Activated naive CD8-positive, alpha-beta T cell treated with anti-CD3 and anti-CD28 coated beads, Interleukin-2, amount 10 ng/mL, durations not matched to agents 7 days and 5 days (primary cell): ENCODE measurements around the gene GPR179. TPM values are rescaled to one million over a fixed set of nuclear protein-coding genes. Genes with fewer than 3 reads are reported as not detected.
"Not testable (repeated sequence)": the region's sequence is repeated elsewhere in the genome, so short reads cannot be mapped to it uniquely, and the experiment has no call there.

Experiments used
- ATAC-seq: fragments of 150-1000 bp; cut with Tn5 transposase; one replicate; pipeline ENCODE4 v1.10.0; 2021; ENCODE audit warnings: low read depth, moderate library complexity
- POLR2A ChIA-PET: fragments of 350-600 bp; sonication (Branson Sonifier 250); formaldehyde crosslinking; loops from one replicate; lab custom pipeline; 2021; ENCODE audit warnings: antibody characterized with exemption; lab: Charles Lee
- DNase-seq: peaks from one replicate; pipeline ENCODE4 v3.0.0; 2021
- H3K27ac Mint-ChIP-seq: one replicate; pipeline ENCODE4 v1.8.0; 2022; ENCODE audit warnings: mild to moderate bottlenecking, mixed read lengths
- H3K27me3 Mint-ChIP-seq: one replicate; pipeline ENCODE4 v1.8.0; 2022; ENCODE audit warnings: mild to moderate bottlenecking, moderate library complexity, mixed read lengths
- H3K36me3 Mint-ChIP-seq: one replicate; pipeline ENCODE4 v1.8.0; 2021; ENCODE audit warnings: mild to moderate bottlenecking, mixed read lengths
- H3K4me1 Mint-ChIP-seq: one replicate; pipeline ENCODE4 v1.8.0; 2021; ENCODE audit warnings: mixed read lengths
- H3K4me3 Mint-ChIP-seq: one replicate; pipeline ENCODE4 v1.8.0; 2022; ENCODE audit warnings: mild to moderate bottlenecking, moderate library complexity, mixed read lengths
- H3K9me3 Mint-ChIP-seq: one replicate; pipeline ENCODE4 v1.8.0; 2021; ENCODE audit warnings: mixed read lengths
- total RNA-seq, 2 experiments: library from RNA; stranded (reverse); gene quantifications; one replicate each; pipeline ENCODE4 v1.2.3, GENCODE V29; 2021

The GPR179 gene
- total RNA-seq, 2 experiments from 2014 or later, result 0.06 TPM

DNA sequence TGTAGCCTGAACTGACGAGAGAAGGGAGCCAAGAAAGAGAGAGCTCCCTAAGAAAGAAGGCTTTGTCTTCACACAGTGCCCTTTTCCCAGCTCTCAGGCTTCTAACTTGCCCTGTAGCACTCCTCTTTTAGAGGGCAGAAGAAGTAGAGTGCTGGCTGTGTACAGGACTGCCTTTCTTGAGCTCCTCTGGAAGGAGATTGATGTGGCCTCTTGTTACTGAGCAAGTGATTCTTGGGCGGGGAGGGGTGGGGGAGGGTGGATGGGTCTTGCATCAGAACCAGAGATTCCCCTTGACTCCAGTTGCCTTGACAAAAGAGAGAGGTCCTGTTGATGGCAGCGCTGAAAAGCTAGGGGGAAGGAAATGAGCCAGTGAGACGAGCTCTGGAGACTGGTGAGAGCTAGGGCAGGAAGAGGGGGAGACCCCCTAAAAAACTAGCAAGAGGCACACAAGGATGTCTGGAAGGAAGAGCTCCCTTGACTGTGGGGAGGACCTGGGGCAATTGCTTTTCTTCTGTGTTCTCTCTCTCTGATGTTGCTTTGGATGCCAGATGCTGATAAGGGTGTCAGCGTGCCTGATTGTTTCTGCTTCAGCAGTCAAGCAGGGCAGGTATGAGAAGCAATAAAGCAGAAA is 18.4 kb downstream of the GPR179 start:
- Mint-ChIP-seq H3K27me3 (no peaks in the 10 kb centered on the region), H3K36me3 (peaks cover 2% of the 10 kb centered on the region), H3K4me1 (peaks cover 7% of the 10 kb centered on the region), H3K4me3 (no peak overlapping the region), H3K9me3 (no peaks in the 10 kb centered on the region), H3K27ac (peak overlapping the region; percentile 49)
- DNase-seq, result no peak
- ATAC-seq, result no peak
- POLR2A ChIA-PET, result no interaction called here

DNA sequence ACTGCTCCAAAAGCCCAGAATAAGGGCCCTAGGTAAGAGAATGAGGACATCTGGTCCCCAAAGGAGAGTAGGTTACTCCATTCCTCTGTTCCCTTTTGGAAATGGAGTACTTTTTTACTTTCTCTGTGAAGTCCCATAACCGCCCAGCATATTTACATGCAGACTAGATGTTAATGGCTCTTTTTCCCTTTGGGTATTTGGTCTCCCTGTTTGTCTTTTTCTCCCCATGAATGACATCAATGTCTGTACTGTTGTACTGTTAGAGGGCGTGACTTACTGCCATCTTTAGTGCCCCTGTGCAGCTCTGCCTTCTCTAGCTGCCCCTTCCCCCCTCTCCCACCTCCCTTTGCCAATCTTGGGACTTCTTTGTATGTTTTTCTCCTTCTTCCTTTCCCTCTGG is 19.0 kb downstream of the GPR179 start:
- H3K9me3 Mint-ChIP-seq, result no peaks in the 10 kb centered on the region

GRCh38 chr17:38324141-38324697 is 19.5 kb downstream of the GPR179 start:
- Mint-ChIP-seq H3K4me3 (no peak overlapping the region), H3K4me1 (peaks cover 7% of the 10 kb centered on the region), H3K9me3 (no peaks in the 10 kb centered on the region), H3K27ac (no peak overlapping the region), H3K36me3 (peaks cover 4% of the 10 kb centered on the region), H3K27me3 (no peaks in the 10 kb centered on the region)
- POLR2A ChIA-PET, result no interaction called here
- DNase-seq (no peak), ATAC-seq (no peak)

More for the DNA sequence above, 19.0 kb downstream of the GPR179 start:
- Mint-ChIP-seq H3K27me3 (no peaks in the 10 kb centered on the region), H3K27ac (no peak overlapping the region), H3K36me3 (peaks cover 4% of the 10 kb centered on the region), H3K4me3 (no peak overlapping the region), H3K4me1 (peaks cover 7% of the 10 kb centered on the region)
- no peak for DNase-seq
- ATAC-seq, result no peak
- POLR2A ChIA-PET, result no interaction called here

DNA sequence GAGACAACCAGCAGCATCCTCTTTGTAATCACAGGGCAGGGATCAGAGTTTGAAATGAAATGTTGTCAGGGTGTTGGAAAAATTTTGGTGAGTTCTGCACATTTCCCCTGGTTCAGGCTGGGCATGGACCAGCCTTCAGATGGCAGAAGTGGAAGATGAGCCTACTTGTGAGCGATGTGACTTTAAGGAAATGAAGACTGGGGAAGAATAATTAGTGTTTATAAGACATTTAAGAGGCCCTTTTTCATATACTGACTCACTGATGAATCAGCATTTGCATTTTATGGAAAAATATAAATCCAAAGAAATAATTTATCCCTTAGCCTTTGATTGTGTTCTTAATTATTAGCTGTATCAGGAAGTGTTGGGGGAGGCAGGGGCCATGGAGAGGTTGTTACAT is 20.9 kb downstream of the GPR179 start:
- Mint-ChIP-seq H3K27ac (no peak overlapping the region), H3K36me3 (peaks cover 4% of the 10 kb centered on the region), H3K4me3 (no peak overlapping the region), H3K9me3 (no peaks in the 10 kb centered on the region), H3K4me1 (peaks cover 7% of the 10 kb centered on the region), H3K27me3 (no peaks in the 10 kb centered on the region)
- no peak for DNase-seq
- ATAC-seq, result no peak
- POLR2A ChIA-PET, result no interaction called here

DNA sequence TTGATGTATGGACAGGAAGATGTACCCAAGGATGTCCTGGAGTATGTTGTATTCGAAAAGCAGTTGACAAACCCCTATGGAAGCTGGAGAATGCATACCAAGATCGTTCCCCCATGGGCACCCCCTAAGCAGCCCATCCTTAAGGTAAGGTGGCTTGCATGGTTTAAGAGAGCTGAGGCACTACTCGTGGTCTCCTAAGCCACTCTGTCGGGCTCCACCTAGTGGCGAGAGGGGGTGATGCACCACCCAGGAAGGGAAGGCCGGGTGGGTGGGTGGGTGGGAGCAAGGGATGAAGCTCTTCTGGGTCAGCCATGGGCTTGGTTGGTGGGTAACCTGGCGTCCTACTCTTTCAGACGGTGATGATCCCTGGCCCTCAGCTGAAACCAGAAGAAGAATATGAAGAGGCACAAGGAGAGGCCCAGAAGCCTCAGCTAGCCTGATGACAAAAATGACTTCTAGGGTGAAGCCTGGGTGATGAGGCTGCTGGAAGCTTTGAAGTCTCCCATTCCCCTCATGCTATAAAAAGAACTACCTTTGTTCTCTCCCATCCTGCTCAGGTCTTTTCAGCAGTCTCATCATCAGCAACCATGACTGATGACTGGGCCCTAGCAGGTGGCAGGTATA is 21.5 kb downstream of the GPR179 start:
- Mint-ChIP-seq H3K27me3 (no peaks in the 10 kb centered on the region), H3K27ac (no peak overlapping the region), H3K4me3 (no peak overlapping the region), H3K36me3 (peaks cover 4% of the 10 kb centered on the region), H3K9me3 (no peaks in the 10 kb centered on the region), H3K4me1 (peaks cover 7% of the 10 kb centered on the region)
- DNase-seq (peak; percentile 76), ATAC-seq (peak; percentile 75)
- POLR2A ChIA-PET, result interaction anchor here (0.9 kb wide), 1 partner anchor 27 kb away, joined by 4 read pairs; no protein-coding TSS in a partner anchor

DNA sequence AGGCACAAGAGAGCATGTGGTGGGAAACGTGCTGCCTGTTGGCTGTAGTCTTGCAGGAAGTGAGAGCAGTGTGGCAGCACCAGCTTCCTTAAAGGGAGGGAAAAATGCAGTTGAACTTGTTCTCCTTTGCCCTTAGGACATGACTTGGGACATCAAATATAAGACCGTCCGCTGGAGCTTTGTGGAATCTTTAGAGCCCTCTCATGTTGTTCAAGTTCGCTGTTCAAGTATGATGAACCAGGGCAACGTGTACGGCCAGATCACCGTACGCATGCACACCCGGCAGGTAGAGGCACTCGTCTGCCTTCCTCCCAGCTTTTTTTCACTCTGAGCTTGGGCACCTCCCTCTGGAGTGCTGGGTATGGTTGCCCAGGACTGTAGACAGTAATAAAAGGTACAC is 23.3 kb downstream of the GPR179 start:
- DNase-seq (no peak), ATAC-seq (no peak)
- Mint-ChIP-seq H3K27ac (no peak overlapping the region), H3K4me1 (peaks cover 1% of the 10 kb centered on the region), H3K36me3 (peaks cover 15% of the 10 kb centered on the region), H3K9me3 (no peaks in the 10 kb centered on the region), H3K4me3 (no peak overlapping the region), H3K27me3 (no peaks in the 10 kb centered on the region)
- POLR2A ChIA-PET, result no interaction called here

- peaks cover 18% of the 10 kb centered on the region for H3K36me3 Mint-ChIP-seq
- ATAC-seq (no peak), DNase-seq (no peak)
- no peaks in the 10 kb centered on the region for H3K9me3 Mint-ChIP-seq
- no peak overlapping the region for H3K4me3 Mint-ChIP-seq
- POLR2A ChIA-PET, result no interaction called here
- no peak overlapping the region for H3K27ac Mint-ChIP-seq
- H3K27me3 Mint-ChIP-seq, result no peaks in the 10 kb centered on the region
- H3K4me1 Mint-ChIP-seq, result no peaks in the 10 kb centered on the region
Observed at GRCh38 chr17:38317081-38317480, 26.7 kb downstream of the GPR179 start.

- H3K36me3 Mint-ChIP-seq, result peaks cover 16% of the 10 kb centered on the region
- no peaks in the 10 kb centered on the region for H3K4me1 Mint-ChIP-seq
- no peaks in the 10 kb centered on the region for H3K27me3 Mint-ChIP-seq
- no peak overlapping the region for H3K4me3 Mint-ChIP-seq
- no peaks in the 10 kb centered on the region for H3K9me3 Mint-ChIP-seq
- ATAC-seq (no peak), DNase-seq (no peak)
- no peak overlapping the region for H3K27ac Mint-ChIP-seq
- POLR2A ChIA-PET, result no interaction called here
Observed at GRCh38 chr17:38315497-38315896, 28.3 kb downstream of the GPR179 start.

- H3K27me3 Mint-ChIP-seq, H3K36me3 Mint-ChIP-seq, H3K9me3 Mint-ChIP-seq, H3K4me1 Mint-ChIP-seq, POLR2A ChIA-PET: not testable (repeated sequence)
- DNase-seq (peak; percentile 96), ATAC-seq (peak; percentile 95)
- peak within 1 kb of the TSS; percentile 92 for H3K4me3 Mint-ChIP-seq
- H3K27ac Mint-ChIP-seq, result peak within 1 kb of the TSS; percentile 94
Observed at GRCh38 chr17:38296834-38297517, 46.8 kb downstream of the GPR179 start, which contains the start of gene MRPL45. MRPL45 (plus strand) TSS chr17:38297168; CDS start chr17:38297184, 16 bp downstream.

GRCh38 chr17:38295602-38296365 is 48.0 kb downstream of the GPR179 start:
- peak overlapping the region; percentile 92 for H3K4me3 Mint-ChIP-seq
- H3K4me1 Mint-ChIP-seq, H3K36me3 Mint-ChIP-seq, POLR2A ChIA-PET, ATAC-seq, DNase-seq, H3K9me3 Mint-ChIP-seq, H3K27me3 Mint-ChIP-seq: not testable (repeated sequence)
- H3K27ac Mint-ChIP-seq, result peak overlapping the region; percentile 94

DNA sequence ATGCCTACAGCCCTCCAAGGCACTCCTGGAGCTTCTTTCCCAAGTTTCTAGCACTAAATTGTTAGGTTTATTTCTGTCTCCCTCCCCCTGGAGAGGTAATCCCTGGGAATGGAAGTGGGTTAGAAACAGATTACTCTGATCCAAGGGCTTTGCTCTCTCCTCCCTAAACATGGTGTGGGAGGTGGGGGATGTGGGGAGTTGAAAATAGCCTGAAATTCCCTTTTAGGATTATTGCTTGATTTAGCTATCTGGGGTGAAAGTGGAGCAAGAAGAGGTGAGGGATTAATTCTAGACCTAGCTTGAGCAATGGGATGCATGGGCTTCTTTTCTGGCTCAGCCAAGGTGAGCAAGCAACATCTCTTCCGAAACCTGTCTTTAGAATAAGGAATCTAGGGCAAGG is 54.0 kb downstream of the GPR179 start:
- DNase-seq, ATAC-seq, H3K4me3 Mint-ChIP-seq, H3K36me3 Mint-ChIP-seq, H3K27me3 Mint-ChIP-seq, H3K9me3 Mint-ChIP-seq, POLR2A ChIA-PET, H3K4me1 Mint-ChIP-seq, H3K27ac Mint-ChIP-seq: not testable (repeated sequence)

DNA sequence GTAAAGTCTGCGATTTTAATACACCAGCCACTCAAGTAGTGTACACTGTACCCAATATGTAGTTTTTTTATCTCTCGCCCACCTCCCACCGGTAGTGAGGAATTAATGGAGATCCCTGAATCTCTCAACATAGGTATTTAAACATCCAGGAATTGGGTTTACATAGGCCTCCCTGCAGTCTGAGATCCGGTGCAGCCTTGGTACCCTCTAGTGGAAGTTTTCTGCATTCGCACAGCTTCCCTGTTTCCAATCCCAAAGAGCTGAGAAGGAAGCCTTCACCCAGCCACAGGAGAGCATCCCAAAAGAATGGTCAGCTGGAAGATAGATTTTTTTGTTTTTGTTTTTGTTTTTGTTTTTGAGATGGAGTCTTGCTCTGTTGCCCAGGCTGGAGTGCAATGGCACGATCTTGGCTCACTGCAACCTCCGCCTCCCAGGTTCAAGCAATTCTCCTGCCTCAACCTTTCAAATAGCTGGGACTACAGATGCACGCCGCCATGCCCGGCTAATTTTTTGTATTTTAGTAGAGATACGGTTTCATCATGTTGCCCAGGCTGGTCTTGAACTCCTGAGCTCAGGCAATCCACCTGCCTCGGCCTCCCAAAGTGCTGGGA is 55.4 kb downstream of the GPR179 start:
- H3K27me3 Mint-ChIP-seq, H3K27ac Mint-ChIP-seq, DNase-seq, H3K4me3 Mint-ChIP-seq, H3K4me1 Mint-ChIP-seq, H3K36me3 Mint-ChIP-seq, ATAC-seq, H3K9me3 Mint-ChIP-seq, POLR2A ChIA-PET: not testable (repeated sequence)
